K562 (cell line): Measurements from ENCODE around the gene STEEP1.

Experiments used
- ELF4 ChIP-seq: fragments of 450-650 bp; formaldehyde crosslinking; IDR thresholded peaks from 2 replicates; pipeline ENCODE4 v1.4.0; 2022; ENCODE audit warnings: missing genetic modification characterization
- FOXO4 ChIP-seq: fragments of 450-650 bp; formaldehyde crosslinking; IDR thresholded peaks from 2 replicates; pipeline ENCODE4 v1.4.0; 2020; ENCODE audit warnings: mild to moderate bottlenecking, moderate library complexity
- TOE1 ChIP-seq, 2 experiments: fragments of 450-650 bp in 1 of 2; sonication (generic) in 1 of 2; formaldehyde crosslinking in 1 of 2; IDR thresholded peaks; 2 replicates each; pipeline versions ENCODE4 v1.7.1 to v1.8.0; 2016 to 2022; ENCODE audit warnings: borderline replicate concordance in 2 of 2, mild to moderate bottlenecking in 2 of 2, antibody characterized with exemption in 1 of 2, inconsistent platforms in 1 of 2, low read depth in 1 of 2, missing genetic modification reagents in 1 of 2, moderate library complexity in 1 of 2
- ZKSCAN1 ChIP-seq: fragments of 150-350 bp; IDR thresholded peaks from 2 replicates; pipeline ENCODE4 v1.6.1; 2016; ENCODE audit warnings: low read depth, low read length

- TF ChIP-seq ELF4 (no peak), TOE1 (IDR thresholded peaks at IDR 0.05; ENCODE audit: borderline replicate concordance) (no peak), TOE1 (CRISPR knock-in tag; IDR thresholded peaks at IDR 0.05; ENCODE audit: borderline replicate concordance, low read depth) (no peak), FOXO4 (no peak), ZKSCAN1 (no peak)
Measured at GRCh38 chrX:119512146-119512800, 52.9 kb downstream of the STEEP1 start.
